Upper lobe of left lung (tissue), 6 donors: Measurements from ENCODE around the gene DERA. TPM values are rescaled to one million over a fixed set of nuclear protein-coding genes. Genes with fewer than 3 reads are reported as not detected.

Source experiments
- ATAC-seq, 2 donors: fragments of 200-7000 bp; cut with Tn5 transposase; one replicate each; pipeline ENCODE4 v1.9.1; 2022; ENCODE audit warnings: mild to moderate bottlenecking in 2 of 2, moderate library complexity in 2 of 2; ENCODE audit not compliant: low FRiP score in 2 of 2
- DNase-seq, 2 donors: peaks; one replicate each; pipeline ENCODE4 v3.0.0-alpha.2; 2019 to 2020
- H3K27ac ChIP-seq, 4 donors: fragments of 200-600 bp; sonication (generic); one replicate each; pipeline ENCODE4 v1.5.1; 2016 to 2019
- H3K27me3 ChIP-seq, 4 donors: fragments of 200-600 bp; sonication (generic); one replicate each; pipeline ENCODE4 v1.5.1; 2017 to 2019
- H3K36me3 ChIP-seq, 4 donors: fragments of 200-600 bp; sonication (generic); one replicate each; pipeline ENCODE4 v1.5.1; 2016 to 2019
- H3K4me1 ChIP-seq, 4 donors: fragments of 200-600 bp; sonication (generic); one replicate each; pipeline ENCODE4 v1.5.1; 2018 to 2019
- H3K4me3 ChIP-seq, 4 donors: fragments of 200-600 bp; sonication (generic); one replicate each; pipeline ENCODE4 v1.5.1; 2017 to 2019; ENCODE audit warnings: mild to moderate bottlenecking in 2 of 4, moderate library complexity in 1 of 4
- H3K9me3 ChIP-seq, 4 donors: fragments of 200-600 bp; sonication (generic); one replicate each; pipeline ENCODE4 v1.5.1; 2018 to 2019
- CTCF ChIP-seq, 6 experiments: fragments of 450-650 bp in 4 of 6; fragments of 200-600 bp in 2 of 6; sonication (generic) in 2 of 6; IDR thresholded peaks; one replicate each; pipeline ENCODE4 v1.5.1; 2016 to 2019; ENCODE audit warnings: antibody characterized with exemption in 6 of 6
- EP300 ChIP-seq, 4 donors: sonication (generic); formaldehyde crosslinking; IDR thresholded peaks; one replicate each; pipeline ENCODE4 v1.5.1; 2017; ENCODE audit warnings: antibody characterized with exemption in 4 of 4, control low read depth in 2 of 4
- POLR2A ChIP-seq, 4 donors: fragments of 450-650 bp; IDR thresholded peaks; one replicate each; pipeline ENCODE4 v1.5.1; 2016 to 2017; ENCODE audit warnings: antibody characterized with exemption in 4 of 4, mild to moderate bottlenecking in 2 of 4
- POLR2AphosphoS5 ChIP-seq, 2 donors: sonication (generic); formaldehyde crosslinking; IDR thresholded peaks; one replicate each; pipeline ENCODE4 v1.5.1; 2017; ENCODE audit warnings: antibody characterized with exemption in 2 of 2
- WGBS, 2 donors: methylation state at CpG; one replicate each; pipeline ENCODE4 v1.1.5; 2017 to 2018; 5-methylcytosine and 5-hydroxymethylcytosine counted together
- total RNA-seq, 6 donors: library from RNA; depleted of rRNA in 4 of 6; stranded (reverse); fragments of >200 nt in 4 of 6; gene quantifications; one replicate each; pipeline versions ENCODE4 v1.1.0 to v1.2.1, GENCODE V29; 2016 to 2021
- donor health status: DM: no; HTN: no; CAD: no; lungs with moderate emphysema.
- donor health status: DM: no; HTN: yes; CAD: no; lungs with severe emphysema.

DERA gene
- total RNA-seq, 6 donors from 2014 or later, result 13.6 to 63.8 (median 39.2) TPM

DNA sequence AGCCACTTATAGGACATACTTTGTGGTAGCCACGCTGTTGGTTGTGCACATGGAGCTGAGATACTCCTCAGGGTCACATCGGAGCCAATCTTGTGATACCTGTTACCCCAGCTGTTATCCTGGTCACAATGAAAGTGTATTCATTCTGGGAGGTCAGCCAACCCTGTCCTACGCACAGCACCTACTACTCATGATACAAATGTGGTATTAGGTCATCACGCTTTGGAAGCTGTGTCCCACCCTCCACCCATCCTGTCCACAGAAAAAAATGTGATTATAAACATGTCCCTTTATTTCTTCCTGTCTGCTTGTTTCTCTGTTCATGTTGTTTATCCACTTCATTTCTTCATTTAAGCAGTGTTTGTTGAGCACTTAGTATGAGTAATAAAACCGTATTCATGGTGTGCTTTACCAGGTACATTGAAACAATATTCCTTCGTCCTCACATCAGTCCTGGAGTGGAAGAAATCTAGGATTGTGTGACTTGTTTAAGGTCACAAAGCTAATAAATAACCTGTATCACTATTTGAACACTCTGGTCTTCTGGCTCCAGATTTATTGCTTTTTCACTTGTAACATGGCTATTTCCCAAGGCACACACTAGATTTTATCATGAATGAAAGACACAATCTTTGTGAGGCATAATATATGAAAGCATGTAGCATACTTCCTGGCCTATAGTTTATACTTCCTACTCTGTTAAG is 73.1 kb downstream of the DERA start:
- peaks cover under 1 to 22% (median 6%) of the 10 kb centered on the region in 4 donors for H3K4me1 ChIP-seq
- TF ChIP-seq CTCF (IDR thresholded peaks at IDR 0.05) (no peak), POLR2A (IDR thresholded peaks at IDR 0.05) (no peak), EP300 (IDR thresholded peaks at IDR 0.05) (peak in 2 of 4 donors; percentile 58 to 59), POLR2AphosphoS5 (IDR thresholded peaks at IDR 0.05) (no peak)
- no peaks in the 10 kb centered on the region for H3K9me3 ChIP-seq
- no peak for DNase-seq
- peaks cover 6 to 28% (median 16%) of the 10 kb centered on the region in 4 donors for H3K36me3 ChIP-seq
- no peaks in the 10 kb centered on the region for H3K27me3 ChIP-seq
- WGBS, 2 donors, result 58 to 75% methylated on average over 6 of the region's 6 CpGs
- H3K27ac ChIP-seq, result peak overlapping the region in 2 of 4 donors; percentile 46 to 52
- peak in 1 of 2 donors; percentile 37 for ATAC-seq
- no peak overlapping the region for H3K4me3 ChIP-seq

GRCh38 chr12:15984963-15985362 is 73.8 kb downstream of the DERA start:
- no peak overlapping the region for H3K4me3 ChIP-seq
- no peak overlapping the region for H3K27ac ChIP-seq
- ATAC-seq (no peak), DNase-seq (no peak)
- TF ChIP-seq POLR2A (IDR thresholded peaks at IDR 0.05), result no peak
- TF ChIP-seq EP300 (IDR thresholded peaks at IDR 0.05), result no peak
- no peak for TF ChIP-seq POLR2AphosphoS5 (IDR thresholded peaks at IDR 0.05)
- no peak for TF ChIP-seq CTCF (IDR thresholded peaks at IDR 0.05)
- H3K4me1 ChIP-seq, result peaks cover 0 to 17% (median 6%) of the 10 kb centered on the region in 4 donors
- WGBS, 2 donors, result 87 to 97% methylated on average over 2 of the region's 2 CpGs
- H3K27me3 ChIP-seq, result no peaks in the 10 kb centered on the region
- peaks cover 6 to 30% (median 16%) of the 10 kb centered on the region in 4 donors for H3K36me3 ChIP-seq
- no peaks in the 10 kb centered on the region for H3K9me3 ChIP-seq

DNA sequence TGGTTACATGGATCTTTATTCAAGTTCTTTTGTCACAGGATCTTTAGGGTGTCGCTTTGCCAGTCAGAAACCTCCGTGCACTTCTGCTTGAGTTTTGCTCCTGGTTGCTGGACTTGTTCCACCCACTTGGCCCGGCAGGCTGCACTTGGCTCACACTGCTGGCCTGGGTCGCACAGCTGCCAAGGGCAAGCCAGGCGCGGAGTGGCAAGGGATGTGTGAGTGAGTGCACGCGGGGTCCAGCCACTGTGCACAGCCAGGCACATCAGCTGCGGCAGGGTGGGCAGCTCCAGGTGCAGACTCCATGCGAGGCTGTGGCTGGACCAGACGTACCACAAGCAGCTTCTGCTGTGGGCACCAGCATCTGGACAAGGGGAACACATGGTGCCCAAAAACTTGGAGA is 76.6 kb downstream of the DERA start:
- peak in 1 of 2 donors; percentile 58 for DNase-seq
- 92 to 95% methylated on average over 11 of the region's 11 CpGs for WGBS, 2 donors

DNA sequence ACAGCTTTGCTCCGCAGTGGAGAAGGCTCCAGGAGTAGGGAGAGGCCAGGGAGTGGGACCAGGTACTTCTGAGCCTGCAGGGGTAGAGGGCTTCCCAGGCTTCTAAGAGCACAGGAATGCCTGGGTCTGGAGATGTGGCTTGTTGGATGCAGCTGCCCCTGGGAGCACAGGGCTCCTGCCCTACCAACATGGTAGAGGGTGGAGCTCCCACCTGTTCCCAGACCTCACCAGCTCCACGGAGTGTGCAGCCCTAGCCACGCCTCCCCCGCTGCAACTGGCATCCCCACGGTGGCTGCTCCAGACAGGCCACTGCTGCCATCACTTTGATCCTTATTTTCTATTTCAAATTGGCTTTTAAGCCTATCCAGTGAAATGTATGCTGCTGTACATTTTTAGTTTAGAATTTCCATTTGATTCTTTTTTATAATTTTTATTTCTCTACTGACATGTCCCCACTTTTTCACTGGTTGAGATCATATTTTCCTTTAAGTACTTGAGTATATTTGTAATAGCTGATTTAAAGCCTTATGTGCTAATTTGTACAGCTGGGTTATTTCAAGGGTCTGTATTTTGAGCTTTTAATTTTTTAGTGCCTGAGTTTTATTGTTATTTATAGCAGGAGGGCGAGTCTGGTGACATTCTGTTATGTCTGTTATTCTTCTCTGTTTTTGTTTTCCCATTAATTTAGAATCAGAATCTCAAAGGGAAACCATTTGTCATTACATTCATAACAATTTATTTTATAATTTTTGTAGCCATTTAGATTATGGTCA is 78.0 kb downstream of the DERA start:
- H3K27ac ChIP-seq, result no peak overlapping the region
- TF ChIP-seq CTCF (IDR thresholded peaks at IDR 0.05), result no peak
- TF ChIP-seq POLR2AphosphoS5 (IDR thresholded peaks at IDR 0.05), result no peak
- TF ChIP-seq EP300 (IDR thresholded peaks at IDR 0.05), result no peak
- TF ChIP-seq POLR2A (IDR thresholded peaks at IDR 0.05), result no peak
- peaks cover 0 to 3% (median 0%) of the 10 kb centered on the region in 4 donors for H3K4me1 ChIP-seq
- ATAC-seq, result peak in 1 of 2 donors; percentile 61
- H3K36me3 ChIP-seq, result peaks cover 6 to 19% (median 16%) of the 10 kb centered on the region in 4 donors
- H3K9me3 ChIP-seq, result no peaks in the 10 kb centered on the region
- no peak overlapping the region for H3K4me3 ChIP-seq
- DNase-seq, result peak in 1 of 2 donors; percentile 26
- 92% methylated on average over 5 to 6 of the region's 6 CpGs for WGBS, 2 donors
- no peaks in the 10 kb centered on the region for H3K27me3 ChIP-seq

More for the DNA sequence above, 76.6 kb downstream of the DERA start:
- H3K9me3 ChIP-seq, result no peaks in the 10 kb centered on the region
- TF ChIP-seq EP300 (IDR thresholded peaks at IDR 0.05), result no peak
- no peak for TF ChIP-seq POLR2A (IDR thresholded peaks at IDR 0.05)
- no peak for TF ChIP-seq POLR2AphosphoS5 (IDR thresholded peaks at IDR 0.05)
- no peak for TF ChIP-seq CTCF (IDR thresholded peaks at IDR 0.05)
- H3K27me3 ChIP-seq, result no peaks in the 10 kb centered on the region
- H3K4me1 ChIP-seq, result peaks cover 0 to 12% (median 6%) of the 10 kb centered on the region in 4 donors
- H3K36me3 ChIP-seq, result peaks cover 6 to 30% (median 16%) of the 10 kb centered on the region in 4 donors
- no peak overlapping the region for H3K4me3 ChIP-seq
- peak in 1 of 2 donors; percentile 59 for ATAC-seq
- no peak overlapping the region for H3K27ac ChIP-seq
